GM18505 (cell line): ENCODE measurements around the gene SETD7.

Source experiments
- ATAC-seq: cut with Tn5 transposase; IDR thresholded peaks from one replicate; pipeline ENCODE4 v1.9.1; 2021; ENCODE audit not compliant: unreplicated experiment
- POLR2A ChIP-seq: IDR thresholded peaks from 4 replicates; pipeline ENCODE4 v1.6.1; 2011; ENCODE audit warnings: borderline replicate concordance; ENCODE audit not compliant: insufficient read depth, insufficient read length; ENCODE audit errors: extremely low read depth

SETD7 gene

GRCh38 chr4:139540161-139540560, 15.9 kb downstream of the SETD7 start:
- TF ChIP-seq POLR2A, result no peak
- no peak for ATAC-seq

GRCh38 chr4:139537292-139537691, 18.7 kb downstream of the SETD7 start:
- no peak for TF ChIP-seq POLR2A
- no peak for ATAC-seq

- ATAC-seq, result no peak
- no peak for TF ChIP-seq POLR2A
These were observed 20.2 kb downstream of the SETD7 start for GRCh38 chr4:139535871-139536234.

GRCh38 chr4:139535228-139535870, 20.7 kb downstream of the SETD7 start:
- ATAC-seq, result no peak
- TF ChIP-seq POLR2A, result no peak

- no peak for ATAC-seq
- no peak for TF ChIP-seq POLR2A
These were observed 21.6 kb downstream of the SETD7 start for GRCh38 chr4:139534287-139534950.

- no peak for ATAC-seq
- no peak for TF ChIP-seq POLR2A
These were observed 22.5 kb downstream of the SETD7 start for GRCh38 chr4:139533511-139533910.

GRCh38 chr4:139532947-139533346, 23.1 kb downstream of the SETD7 start:
- no peak for ATAC-seq
- TF ChIP-seq POLR2A, result no peak

- no peak for TF ChIP-seq POLR2A
- ATAC-seq, result no peak
These were observed 25.1 kb downstream of the SETD7 start for GRCh38 chr4:139530833-139531427.

- ATAC-seq, result peak; percentile 73
- TF ChIP-seq POLR2A, result no peak
These were observed 27.5 kb downstream of the SETD7 start for GRCh38 chr4:139528377-139529005.

GRCh38 chr4:139526928-139527327, 29.1 kb downstream of the SETD7 start:
- no peak for TF ChIP-seq POLR2A

GRCh38 chr4:139525414-139525813, 30.6 kb downstream of the SETD7 start:
- ATAC-seq, result no peak
- TF ChIP-seq POLR2A, result no peak

More at GRCh38 chr4:139526928-139527327, 29.1 kb downstream of the SETD7 start:
- ATAC-seq, result no peak

- no peak for ATAC-seq
- TF ChIP-seq POLR2A, result no peak
These were observed 31.9 kb downstream of the SETD7 start for GRCh38 chr4:139524062-139524631.

- ATAC-seq, result no peak
- no peak for TF ChIP-seq POLR2A
These were observed 32.9 kb downstream of the SETD7 start for GRCh38 chr4:139523076-139523475.
